Mesenchymal stem cell (in vitro differentiated cells and primary cell): ENCODE measurements around the gene TEX38.

ENCODE experiments used
- DNase-seq: peaks from one replicate; pipeline ENCODE4 v3.0.0-alpha.2; 2013
- H2AFZ ChIP-seq: one replicate; pipeline ENCODE4 v1.6.1; 2013; ENCODE audit warnings: low read depth, mild to moderate bottlenecking, control low read depth, inconsistent platforms, low read length, moderate library complexity
- H2AK5ac ChIP-seq: 2 replicates; pipeline ENCODE4 v1.6.1; 2013; ENCODE audit warnings: low read length, moderate library complexity, mild to moderate bottlenecking, inconsistent platforms; ENCODE audit not compliant: severe bottlenecking
- H2BK120ac ChIP-seq: one replicate; pipeline ENCODE4 v1.6.1; 2013; ENCODE audit warnings: low read depth, mild to moderate bottlenecking, inconsistent platforms, low read length, moderate library complexity
- H2BK12ac ChIP-seq, 2 experiments: one replicate each; pipeline ENCODE4 v1.6.1; 2013; ENCODE audit warnings: inconsistent platforms in 2 of 2, low read length in 2 of 2, mild to moderate bottlenecking in 2 of 2, moderate library complexity in 2 of 2, control low read depth in 1 of 2
- H2BK15ac ChIP-seq: one replicate; pipeline ENCODE4 v1.6.1; 2013; ENCODE audit warnings: mild to moderate bottlenecking, low read depth, inconsistent platforms; ENCODE audit not compliant: poor library complexity, severe bottlenecking
- H2BK5ac ChIP-seq: 2 replicates; pipeline ENCODE4 v1.6.1; 2013; ENCODE audit warnings: low read depth, mild to moderate bottlenecking, low read length, control low read depth, inconsistent platforms; ENCODE audit not compliant: poor library complexity, severe bottlenecking
- H3K14ac ChIP-seq, 2 experiments: one replicate each; pipeline ENCODE4 v1.6.1; 2013; ENCODE audit warnings: inconsistent platforms in 2 of 2, low read length in 2 of 2, control low read depth in 1 of 2, mild to moderate bottlenecking in 1 of 2, moderate library complexity in 1 of 2
- H3K18ac ChIP-seq, 2 experiments: one replicate each; pipeline ENCODE4 v1.6.1; 2013; ENCODE audit warnings: inconsistent platforms in 2 of 2, low read length in 2 of 2, control low read depth in 1 of 2, low read depth in 1 of 2, mild to moderate bottlenecking in 1 of 2
- H3K23ac ChIP-seq, 2 experiments: one replicate each; pipeline ENCODE4 v1.6.1; 2013; ENCODE audit warnings: inconsistent platforms in 2 of 2, low read length in 2 of 2, mild to moderate bottlenecking in 2 of 2, moderate library complexity in 2 of 2, control low read depth in 1 of 2
- H3K27ac ChIP-seq: 2 replicates; pipeline ENCODE4 v1.5.1; 2013; ENCODE audit warnings: mild to moderate bottlenecking, moderate library complexity, low read length, control low read depth, inconsistent platforms; ENCODE audit not compliant: poor library complexity, severe bottlenecking
- H3K27me3 ChIP-seq, 2 experiments: 2 replicates each; pipeline versions ENCODE4 v1.6.1 to v1.7.0; 2013; ENCODE audit warnings: low read length in 2 of 2, mild to moderate bottlenecking in 2 of 2, moderate library complexity in 2 of 2, control low read depth in 1 of 2, inconsistent platforms in 1 of 2; ENCODE audit not compliant: control insufficient read depth in 1 of 2, insufficient read depth in 1 of 2
- H3K36me3 ChIP-seq, 2 experiments: 2 replicates each; pipeline versions ENCODE4 v1.6.1 to v1.7.0; 2013; ENCODE audit warnings: low read length in 2 of 2, control low read depth in 1 of 2, inconsistent platforms in 1 of 2, low read depth in 1 of 2, mild to moderate bottlenecking in 1 of 2; ENCODE audit not compliant: insufficient read depth in 2 of 2, control insufficient read depth in 1 of 2
- H3K4ac ChIP-seq, 2 experiments: one replicate each; pipeline ENCODE4 v1.6.1; 2013; ENCODE audit warnings: inconsistent platforms in 2 of 2, low read length in 2 of 2, mild to moderate bottlenecking in 2 of 2, moderate library complexity in 2 of 2, control low read depth in 1 of 2, low read depth in 1 of 2
- H3K4me1 ChIP-seq: 2 replicates; pipeline ENCODE4 v1.6.1; 2013; ENCODE audit warnings: low read depth, low read length, control low read depth; ENCODE audit not compliant: control insufficient read depth, insufficient read depth
- H3K4me2 ChIP-seq: 2 replicates; pipeline ENCODE4 v1.6.1; 2013; ENCODE audit warnings: low read length, mild to moderate bottlenecking, inconsistent platforms; ENCODE audit not compliant: poor library complexity, severe bottlenecking
- H3K4me3 ChIP-seq, 2 experiments: 2 replicates each; pipeline versions ENCODE4 v1.5.1 to v1.7.0; 2013; ENCODE audit warnings: low read length in 2 of 2, mild to moderate bottlenecking in 2 of 2, control low read depth in 1 of 2, low read depth in 1 of 2; ENCODE audit not compliant: insufficient read depth in 1 of 2
- H3K79me1 ChIP-seq: replicated peaks from 2 replicates; pipeline ENCODE4 v1.6.1; 2013; ENCODE audit warnings: mild to moderate bottlenecking, control low read depth, low read length, inconsistent platforms; ENCODE audit not compliant: poor library complexity, severe bottlenecking
- H3K9ac ChIP-seq: 2 replicates; pipeline ENCODE4 v1.7.0; 2013; ENCODE audit warnings: mild to moderate bottlenecking, low read length, moderate library complexity
- H3K9me3 ChIP-seq: 2 replicates; pipeline ENCODE4 v1.7.0; 2013; ENCODE audit warnings: mild to moderate bottlenecking, low read length; ENCODE audit not compliant: control insufficient read depth
- H4K8ac ChIP-seq: one replicate; pipeline ENCODE4 v1.6.1; 2013; ENCODE audit warnings: inconsistent platforms, mild to moderate bottlenecking, low read length, moderate library complexity
- H4K91ac ChIP-seq: one replicate; pipeline ENCODE4 v1.6.1; 2013; ENCODE audit warnings: mild to moderate bottlenecking, low read length, inconsistent platforms
- WGBS: methylation state at CpG from one replicate; pipeline ENCODE4 v1.1.7; 2013; ENCODE audit warnings: mixed read lengths; 5-methylcytosine and 5-hydroxymethylcytosine counted together

The TEX38 gene

DNA sequence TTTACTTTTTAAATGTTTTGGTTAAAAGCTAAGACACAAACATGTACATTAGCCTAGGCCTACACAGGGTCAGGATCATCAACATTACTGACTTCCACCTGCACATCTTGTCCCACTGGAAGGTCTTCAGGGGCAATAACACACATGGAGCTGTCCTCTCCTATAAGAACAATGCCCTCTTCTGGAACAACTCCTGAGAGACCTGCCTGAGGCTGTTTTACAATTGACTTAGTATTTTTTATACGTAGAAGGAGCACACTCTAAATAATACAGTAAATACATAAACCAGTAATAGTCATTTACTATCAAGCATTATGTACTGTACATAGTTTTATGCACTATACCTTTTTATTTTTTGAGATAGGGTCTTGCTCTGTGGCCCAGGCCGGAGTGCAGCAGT is 40.9 kb upstream of the TEX38 start:
- Histone ChIP-seq H2AFZ (no peak overlapping the region), H2AK5ac (no peak overlapping the region), H3K4me3 (no peak overlapping the region), H3K23ac (no peak overlapping the region), H4K8ac (no peak overlapping the region), H2BK15ac (no peak overlapping the region), H3K36me3 (peaks cover 13 to 52% of the 10 kb centered on the region in 2 experiments), H3K9me3 (no peaks in the 10 kb centered on the region), H4K91ac (no peak overlapping the region), H3K4ac (no peak overlapping the region), H3K27ac (no peak overlapping the region), H2BK120ac (no peak overlapping the region), H3K18ac (no peak overlapping the region), H3K27me3 (no peaks in the 10 kb centered on the region), H2BK12ac (no peak overlapping the region), H3K14ac (no peak overlapping the region), H2BK5ac (no peak overlapping the region), H3K79me1 (no peaks in the 10 kb centered on the region), H3K4me1 (no peaks in the 10 kb centered on the region), H3K9ac (no peak overlapping the region), H3K4me2 (no peak overlapping the region)
- no peak for DNase-seq
- WGBS: 97% methylated on average over 1 of the region's 2 CpGs

DNA sequence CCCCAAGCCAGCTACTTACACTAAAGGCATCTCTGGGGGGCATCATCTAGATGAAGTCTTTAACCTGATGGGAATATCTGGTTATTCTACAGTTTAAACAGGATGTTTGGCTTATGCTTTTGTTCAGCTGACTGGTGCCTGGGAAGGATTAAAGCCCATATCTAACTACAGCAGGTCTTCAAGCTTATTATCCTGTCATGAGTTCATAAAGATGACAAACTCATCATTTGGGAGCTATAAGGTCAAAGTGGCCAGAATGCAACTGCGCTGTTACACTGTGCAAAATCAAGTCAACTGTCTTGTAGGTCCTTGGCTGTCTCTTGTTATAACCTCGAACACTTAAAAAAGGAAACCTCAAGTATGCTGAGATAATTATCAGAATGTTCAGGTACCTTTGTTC is 36.4 kb upstream of the TEX38 start:
- no peaks in the 10 kb centered on the region for H3K4me1 ChIP-seq
- WGBS: 80% methylated on average over 1 of the region's 2 CpGs
- no peak overlapping the region for H3K9ac ChIP-seq
- no peaks in the 10 kb centered on the region for H3K9me3 ChIP-seq
- H2BK120ac ChIP-seq: no peak overlapping the region
- H4K8ac ChIP-seq: no peak overlapping the region
- no peak for DNase-seq
- H3K4ac ChIP-seq: no peak overlapping the region
- H3K4me2 ChIP-seq: no peak overlapping the region
- no peak overlapping the region for H2BK12ac ChIP-seq
- peaks cover 2% of the 10 kb centered on the region for H3K79me1 ChIP-seq
- H3K27ac ChIP-seq: no peak overlapping the region
- no peaks in the 10 kb centered on the region for H3K27me3 ChIP-seq
- H2BK15ac ChIP-seq: no peak overlapping the region
- H3K18ac ChIP-seq: no peak overlapping the region
- no peak overlapping the region for H2AK5ac ChIP-seq
- no peak overlapping the region for H3K4me3 ChIP-seq
- peaks cover 20 to 61% of the 10 kb centered on the region in 2 experiments for H3K36me3 ChIP-seq
- no peak overlapping the region for H3K23ac ChIP-seq
- H3K14ac ChIP-seq: no peak overlapping the region
- no peak overlapping the region for H4K91ac ChIP-seq
- H2AFZ ChIP-seq: no peak overlapping the region
- no peak overlapping the region for H2BK5ac ChIP-seq

DNA sequence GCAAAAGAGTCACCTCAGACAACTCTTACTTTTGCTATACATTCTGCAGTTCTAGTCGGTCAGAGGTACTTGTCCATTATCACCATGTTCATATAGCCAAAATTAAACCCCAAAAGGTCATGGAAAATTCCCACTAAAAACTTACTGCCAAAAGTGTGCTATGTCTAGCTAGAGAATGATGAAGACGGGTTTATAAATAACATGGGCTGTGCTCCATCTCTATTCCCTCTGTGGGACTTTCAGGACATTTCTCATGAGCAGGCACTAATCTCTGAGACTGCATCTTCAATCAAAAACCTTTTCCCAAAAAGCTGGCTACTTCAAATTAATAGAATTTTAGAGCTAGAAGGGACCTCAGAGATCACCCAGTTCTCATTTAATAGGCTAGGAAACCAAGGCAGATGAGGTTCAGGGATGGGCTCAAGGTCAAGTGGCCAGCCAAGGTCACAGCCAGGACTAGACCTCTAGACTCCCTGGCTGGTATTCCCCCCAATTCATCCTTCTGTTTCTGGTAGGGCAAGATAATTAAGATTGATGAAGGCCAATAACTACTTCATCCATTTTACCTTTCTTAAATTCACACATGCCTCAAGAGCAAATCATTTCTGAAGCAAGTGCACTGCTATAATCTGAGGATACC is 34.1 kb upstream of the TEX38 start:
- 50% methylated on average over 2 of the region's 2 CpGs for WGBS
- Histone ChIP-seq H2AK5ac (no peak overlapping the region), H2AFZ (no peak overlapping the region), H2BK15ac (no peak overlapping the region), H3K4me2 (no peak overlapping the region), H3K4me3 (no peak overlapping the region), H3K4ac (no peak overlapping the region), H4K8ac (no peak overlapping the region), H3K27me3 (no peaks in the 10 kb centered on the region), H3K14ac (no peak overlapping the region), H3K4me1 (no peaks in the 10 kb centered on the region), H2BK5ac (no peak overlapping the region), H2BK120ac (no peak overlapping the region), H3K36me3 (peaks cover 15 to 60% of the 10 kb centered on the region in 2 experiments), H4K91ac (no peak overlapping the region), H3K9ac (no peak overlapping the region), H3K18ac (no peak overlapping the region), H2BK12ac (no peak overlapping the region), H3K79me1 (peaks cover 3% of the 10 kb centered on the region), H3K27ac (no peak overlapping the region), H3K9me3 (no peaks in the 10 kb centered on the region), H3K23ac (no peak overlapping the region)
- no peak for DNase-seq

DNA sequence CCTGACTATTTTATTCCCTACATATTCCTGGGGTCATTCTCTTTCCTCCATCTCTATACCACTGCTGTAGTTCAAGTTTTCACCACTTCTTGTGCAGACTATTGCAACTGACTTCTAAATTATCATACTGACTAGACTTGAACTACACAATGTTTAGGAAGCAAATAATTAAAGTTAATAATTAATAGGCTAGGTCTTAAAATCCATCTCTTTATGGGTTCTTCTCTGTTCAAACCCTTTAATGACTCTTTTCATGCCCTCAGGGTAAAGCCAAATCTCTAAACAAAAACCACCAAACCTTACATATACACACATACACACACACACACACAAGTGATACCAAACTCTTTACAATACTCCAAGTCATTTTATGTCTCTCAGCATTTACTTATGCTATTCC is 32.7 kb upstream of the TEX38 start:
- H2BK15ac ChIP-seq: no peak overlapping the region
- H2BK120ac ChIP-seq: no peak overlapping the region
- H3K27ac ChIP-seq: no peak overlapping the region
- no peak overlapping the region for H3K18ac ChIP-seq
- no peak overlapping the region for H3K23ac ChIP-seq
- no peak overlapping the region for H4K8ac ChIP-seq
- H3K4me3 ChIP-seq: no peak overlapping the region
- DNase-seq: no peak
- H2AK5ac ChIP-seq: no peak overlapping the region
- H3K4me1 ChIP-seq: no peaks in the 10 kb centered on the region
- H3K4ac ChIP-seq: no peak overlapping the region
- no peak overlapping the region for H3K9ac ChIP-seq
- no peak overlapping the region for H4K91ac ChIP-seq
- no peaks in the 10 kb centered on the region for H3K27me3 ChIP-seq
- peaks cover 3% of the 10 kb centered on the region for H3K79me1 ChIP-seq
- no peak overlapping the region for H2AFZ ChIP-seq
- no peak overlapping the region for H2BK5ac ChIP-seq
- no peak overlapping the region for H3K14ac ChIP-seq
- H3K9me3 ChIP-seq: no peaks in the 10 kb centered on the region
- H3K4me2 ChIP-seq: no peak overlapping the region
- H3K36me3 ChIP-seq: peaks cover 15 to 47% of the 10 kb centered on the region in 2 experiments
- no peak overlapping the region for H2BK12ac ChIP-seq
